Measurements from ENCODE around the gene ABCB11. TPM values are rescaled to one million over a fixed set of nuclear protein-coding genes. Genes with fewer than 3 reads are reported as not detected.

ABCB11 gene
- total RNA-seq, 3 donors from 2014 or later, result under 0.01 to 18.4 (median 0.66) TPM

DNA sequence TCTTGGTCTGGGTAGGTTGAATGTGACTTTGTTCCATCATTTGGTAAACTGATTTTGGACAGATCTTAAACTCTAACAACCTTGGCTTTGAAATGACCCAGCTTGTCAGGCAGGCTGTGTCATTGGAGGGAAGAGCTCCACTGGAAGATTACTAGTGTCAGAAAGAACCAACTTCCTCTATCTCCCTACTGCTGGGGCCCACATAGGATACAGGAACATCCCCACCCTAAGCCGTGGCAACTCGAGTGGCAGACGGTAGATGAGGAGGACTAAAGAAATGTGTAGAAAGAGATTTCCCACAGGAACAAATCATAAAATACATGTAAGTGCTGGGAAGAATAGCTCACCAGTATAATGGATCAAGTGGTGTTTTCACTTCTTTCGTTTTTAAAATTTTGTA lies 134.3 kb downstream of the ABCB11 start:
- no peaks in the 10 kb centered on the region for H3K36me3 ChIP-seq
- H3K4me3 ChIP-seq, result no peak overlapping the region
- no peaks in the 10 kb centered on the region for H3K9me3 ChIP-seq
- DNase-seq (ENCODE audit: low spot score in 2 of 2), result no peak
- intact Hi-C loops (cut with DNase I; ENCODE audit: low total_unique reads), result no loop called here
- no peaks in the 10 kb centered on the region for H3K4me1 ChIP-seq
- no peak for TF ChIP-seq POLR2AphosphoS5 (IDR thresholded peaks at IDR 0.05)
- TF ChIP-seq, protein P1, sequence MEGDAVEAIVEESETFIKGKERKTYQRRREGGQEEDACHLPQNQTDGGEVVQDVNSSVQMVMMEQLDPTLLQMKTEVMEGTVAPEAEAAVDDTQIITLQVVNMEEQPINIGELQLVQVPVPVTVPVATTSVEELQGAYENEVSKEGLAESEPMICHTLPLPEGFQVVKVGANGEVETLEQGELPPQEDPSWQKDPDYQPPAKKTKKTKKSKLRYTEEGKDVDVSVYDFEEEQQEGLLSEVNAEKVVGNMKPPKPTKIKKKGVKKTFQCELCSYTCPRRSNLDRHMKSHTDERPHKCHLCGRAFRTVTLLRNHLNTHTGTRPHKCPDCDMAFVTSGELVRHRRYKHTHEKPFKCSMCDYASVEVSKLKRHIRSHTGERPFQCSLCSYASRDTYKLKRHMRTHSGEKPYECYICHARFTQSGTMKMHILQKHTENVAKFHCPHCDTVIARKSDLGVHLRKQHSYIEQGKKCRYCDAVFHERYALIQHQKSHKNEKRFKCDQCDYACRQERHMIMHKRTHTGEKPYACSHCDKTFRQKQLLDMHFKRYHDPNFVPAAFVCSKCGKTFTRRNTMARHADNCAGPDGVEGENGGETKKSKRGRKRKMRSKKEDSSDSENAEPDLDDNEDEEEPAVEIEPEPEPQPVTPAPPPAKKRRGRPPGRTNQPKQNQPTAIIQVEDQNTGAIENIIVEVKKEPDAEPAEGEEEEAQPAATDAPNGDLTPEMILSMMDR (IDR thresholded peaks at IDR 0.05), result no peak
- no peak for TF ChIP-seq POLR2A (IDR thresholded peaks at IDR 0.05)
- H3K27me3 ChIP-seq, result no peaks in the 10 kb centered on the region
- no peak overlapping the region for H3K27ac ChIP-seq

DNA sequence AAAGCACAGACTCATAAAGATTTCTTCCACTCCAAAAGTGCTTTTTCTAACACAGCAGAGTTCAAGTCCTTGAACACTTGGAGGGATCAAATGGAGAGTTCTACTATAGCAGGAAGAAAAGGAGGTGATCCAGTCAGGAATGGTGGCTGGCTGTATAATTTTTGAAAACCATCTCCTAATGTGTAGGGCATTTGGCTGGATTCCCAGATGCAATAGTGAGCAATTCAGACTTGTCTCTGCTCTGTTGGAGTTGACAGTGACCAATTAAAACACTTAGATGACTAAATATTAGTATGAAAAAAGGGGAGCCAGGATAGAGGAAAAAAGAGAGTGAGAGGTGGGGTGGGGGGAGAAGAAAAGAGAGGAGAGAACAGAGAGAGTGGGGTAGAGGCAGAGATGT lies 135.4 kb downstream of the ABCB11 start:
- intact Hi-C loops (cut with DNase I; ENCODE audit: low total_unique reads), result no loop called here
- no peak for TF ChIP-seq POLR2A (IDR thresholded peaks at IDR 0.05)
- TF ChIP-seq, protein P1 (IDR thresholded peaks at IDR 0.05), result no peak
- no peak for TF ChIP-seq POLR2AphosphoS5 (IDR thresholded peaks at IDR 0.05)
- H3K27ac ChIP-seq, result no peak overlapping the region
- no peak overlapping the region for H3K4me3 ChIP-seq
- DNase-seq (ENCODE audit: low spot score in 2 of 2), result no peak
- H3K4me1 ChIP-seq, result no peaks in the 10 kb centered on the region
- H3K9me3 ChIP-seq, result no peaks in the 10 kb centered on the region
- no peaks in the 10 kb centered on the region for H3K36me3 ChIP-seq
- H3K27me3 ChIP-seq, result no peaks in the 10 kb centered on the region

DNA sequence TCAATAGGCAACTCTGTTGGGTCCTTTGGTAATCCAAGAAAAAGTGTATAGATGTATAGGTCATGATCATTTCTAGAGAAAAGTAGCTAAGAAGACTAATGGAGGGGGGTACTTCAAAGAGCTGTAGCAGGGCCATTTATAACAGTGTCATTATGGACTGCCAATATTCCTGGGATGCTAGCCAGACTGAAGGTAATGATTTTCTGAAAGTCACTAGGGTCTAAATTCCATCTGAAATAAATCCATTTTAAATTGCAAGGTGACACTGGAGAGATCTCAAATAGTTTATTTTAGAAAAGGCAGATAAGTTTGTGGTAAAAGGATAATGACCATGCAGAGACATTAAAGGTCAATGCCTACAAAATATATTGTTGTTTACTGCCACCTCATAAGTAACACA lies 136.4 kb downstream of the ABCB11 start:
- H3K36me3 ChIP-seq, result no peaks in the 10 kb centered on the region

DNA sequence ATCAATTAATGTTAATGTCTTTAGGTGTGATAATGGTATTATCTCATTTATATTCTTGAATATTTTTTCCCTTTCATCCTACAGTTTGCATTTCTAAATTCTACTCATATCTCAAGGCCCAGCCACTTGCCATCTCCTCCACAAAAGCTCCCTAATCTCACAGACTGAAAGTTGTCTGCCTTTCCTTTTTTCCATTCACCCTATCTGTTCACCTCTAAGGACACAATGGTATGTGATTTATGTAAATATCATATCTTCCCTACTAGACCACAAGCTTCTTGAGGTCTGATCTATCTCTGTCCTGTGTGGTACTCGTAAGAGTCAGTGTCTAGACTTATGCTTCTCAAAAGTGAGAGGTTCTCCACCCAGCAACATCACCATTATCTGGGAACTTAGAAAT lies 137.0 kb downstream of the ABCB11 start:
- intact Hi-C loops (cut with DNase I; ENCODE audit: low total_unique reads), result no loop called here
- Histone ChIP-seq H3K36me3 (no peaks in the 10 kb centered on the region), H3K4me1 (no peaks in the 10 kb centered on the region), H3K27ac (no peak overlapping the region), H3K27me3 (no peaks in the 10 kb centered on the region), H3K9me3 (no peaks in the 10 kb centered on the region), H3K4me3 (no peak overlapping the region)
- TF ChIP-seq POLR2AphosphoS5 (IDR thresholded peaks at IDR 0.05), result no peak
- no peak for TF ChIP-seq POLR2A (IDR thresholded peaks at IDR 0.05)
- TF ChIP-seq, protein P1 (IDR thresholded peaks at IDR 0.05), result no peak
- no peak for DNase-seq (ENCODE audit: low spot score in 2 of 2)

More for the DNA sequence above, 136.4 kb downstream of the ABCB11 start:
- Histone ChIP-seq H3K4me3 (no peak overlapping the region), H3K4me1 (no peaks in the 10 kb centered on the region), H3K27me3 (no peaks in the 10 kb centered on the region), H3K27ac (no peak overlapping the region), H3K9me3 (no peaks in the 10 kb centered on the region)
- TF ChIP-seq, protein P1 (IDR thresholded peaks at IDR 0.05), result no peak
- TF ChIP-seq POLR2AphosphoS5 (IDR thresholded peaks at IDR 0.05), result no peak
- TF ChIP-seq POLR2A (IDR thresholded peaks at IDR 0.05), result no peak
- no peak for DNase-seq (ENCODE audit: low spot score in 2 of 2)
- intact Hi-C loops (cut with DNase I; ENCODE audit: low total_unique reads), result no loop called here

DNA sequence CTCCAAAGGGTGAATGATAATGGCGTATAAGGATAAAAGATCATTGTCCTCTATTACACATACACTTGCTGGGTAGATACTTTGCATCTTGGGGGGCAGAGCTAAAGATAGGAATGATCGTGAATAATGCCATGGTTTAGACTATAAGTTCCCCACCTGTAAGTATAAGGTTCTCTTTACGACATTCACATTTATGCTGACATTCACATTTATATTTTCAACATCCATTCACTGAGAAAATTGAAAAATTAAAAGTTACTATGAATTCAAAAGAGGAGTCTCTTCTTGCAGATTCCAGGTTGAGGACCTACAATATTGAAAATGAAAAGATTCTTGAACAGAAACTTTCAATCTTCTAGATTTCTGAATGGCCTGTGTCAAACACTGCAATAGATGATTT lies 138.8 kb downstream of the ABCB11 start:
- no peak for DNase-seq (ENCODE audit: low spot score in 2 of 2)
- Histone ChIP-seq H3K27me3 (no peaks in the 10 kb centered on the region), H3K4me3 (no peak overlapping the region), H3K9me3 (no peaks in the 10 kb centered on the region), H3K4me1 (no peaks in the 10 kb centered on the region), H3K27ac (no peak overlapping the region), H3K36me3 (no peaks in the 10 kb centered on the region)
- TF ChIP-seq POLR2AphosphoS5 (IDR thresholded peaks at IDR 0.05) (no peak), POLR2A (IDR thresholded peaks at IDR 0.05) (no peak)
- TF ChIP-seq, protein P1 (IDR thresholded peaks at IDR 0.05), result no peak
- intact Hi-C loops (cut with DNase I; ENCODE audit: low total_unique reads), result no loop called here

Data from breast epithelium (tissue), 4 donors.